Sigmoid colon (tissue), 4 donors: Measurements from ENCODE around the gene IL33.

Experiments
- CTCF ChIP-seq, 4 experiments: fragments of 450-650 bp in 3 of 4; fragments of 200-600 bp in 1 of 4; IDR thresholded peaks; one replicate each; pipeline ENCODE4 v1.5.1; 2016 to 2019; ENCODE audit warnings: antibody characterized with exemption in 4 of 4, mild to moderate bottlenecking in 3 of 4, moderate library complexity in 2 of 4
- EP300 ChIP-seq, 4 donors: sonication (generic); formaldehyde crosslinking; IDR thresholded peaks; one replicate each; pipeline ENCODE4 v1.6.1; 2017; ENCODE audit warnings: antibody characterized with exemption in 4 of 4

DNA sequence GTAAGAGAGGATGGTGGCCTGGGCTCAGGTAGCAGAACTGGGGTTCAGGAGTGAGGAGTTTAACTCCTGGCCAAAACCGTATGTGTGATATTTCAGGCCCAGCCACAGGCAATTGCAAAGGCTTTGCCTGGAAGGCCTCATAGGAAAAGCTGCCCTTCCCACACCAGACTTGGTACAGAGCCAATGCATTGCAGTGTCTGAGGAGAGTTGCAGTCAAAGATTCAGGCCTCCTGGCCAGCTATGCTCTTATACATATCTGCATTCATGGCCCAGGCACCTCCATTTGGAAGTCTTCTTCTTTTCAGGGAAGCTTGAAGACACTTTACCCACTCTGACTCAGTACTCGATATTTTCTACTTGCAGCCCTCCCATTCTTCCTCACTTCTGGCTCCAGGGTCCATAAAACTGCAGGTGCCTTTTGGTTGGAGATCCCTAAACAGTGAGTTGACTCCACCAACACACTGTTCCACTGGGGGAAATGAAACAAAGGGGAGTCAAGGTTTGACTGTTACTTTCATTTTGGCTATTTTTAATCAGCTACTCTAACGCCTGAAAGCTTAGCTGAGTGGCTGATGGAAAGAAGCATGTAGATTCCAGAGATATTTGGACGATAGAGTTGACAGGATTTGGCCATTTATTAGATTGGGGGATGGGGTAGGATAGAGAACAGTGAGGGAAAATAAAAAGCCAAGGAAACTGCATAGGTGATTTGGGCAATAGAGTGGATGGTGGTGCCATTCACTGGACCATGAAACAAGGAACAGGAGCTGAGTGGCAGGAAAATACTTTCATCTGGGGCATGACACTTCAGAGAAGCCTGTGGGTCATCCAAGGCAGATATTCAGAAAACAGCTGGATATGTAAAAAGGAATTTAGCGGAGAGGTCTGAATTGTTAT, 30.6 kb upstream of the IL33 start:
- TF ChIP-seq EP300 (IDR thresholded peaks at IDR 0.05): no peak
- no peak for TF ChIP-seq CTCF (IDR thresholded peaks at IDR 0.05)
